ENCODE results near the gene LAPTM5.

GRCh38 chr1:30755746-30756145 is 1.8 kb downstream of the LAPTM5 start:
- TF ChIP-seq CTCF (IDR thresholded peaks at IDR 0.05) (no peak), POLR2A (IDR thresholded peaks at IDR 0.05) (no peak), EP300 (IDR thresholded peaks at IDR 0.05) (no peak)
